WTC11 (cell line): ENCODE results near the gene SAP130. TPM values are rescaled to one million over a fixed set of nuclear protein-coding genes. Genes with fewer than 3 reads are reported as not detected.

Experiments used
- ATAC-seq: fragments of 200-7000 bp; cut with Tn5 transposase; 2 replicates; pipeline ENCODE4 v1.10.0; 2021; ENCODE audit warnings: mild to moderate bottlenecking, moderate library complexity
- CTCF ChIA-PET: fragments of 300-600 bp; sonication (Branson Sonifier 250); formaldehyde crosslinking; loops from one replicate; lab custom pipeline; 2021; ENCODE audit warnings: antibody characterized with exemption; lab: Charles Lee
- POLR2A ChIA-PET: fragments of 350-600 bp; sonication (Branson Sonifier 250); formaldehyde crosslinking; loops from one replicate; lab custom pipeline; 2021; ENCODE audit warnings: antibody characterized with exemption; lab: Charles Lee
- DNase-seq: peaks from one replicate; pipeline ENCODE4 v3.0.0; 2021; ENCODE audit warnings: low spot score
- H3K27ac Mint-ChIP-seq: 2 replicates; pipeline ENCODE4 v1.8.0; 2021; ENCODE audit warnings: mixed read lengths
- H3K27me3 Mint-ChIP-seq: 2 replicates; pipeline ENCODE4 v1.8.0; 2021; ENCODE audit warnings: low read depth, mild to moderate bottlenecking, moderate library complexity, mixed read lengths
- H3K36me3 Mint-ChIP-seq: 2 replicates; pipeline ENCODE4 v1.8.0; 2021; ENCODE audit warnings: mixed read lengths
- H3K4me1 Mint-ChIP-seq: 2 replicates; pipeline ENCODE4 v1.8.0; 2022; ENCODE audit warnings: mixed read lengths
- H3K4me3 Mint-ChIP-seq: 2 replicates; pipeline ENCODE4 v1.8.0; 2021; ENCODE audit warnings: mild to moderate bottlenecking, moderate library complexity, mixed read lengths
- H3K9me3 Mint-ChIP-seq: 2 replicates; pipeline ENCODE4 v1.8.0; 2021; ENCODE audit warnings: mixed read lengths
- ESRRA ChIP-seq: sonication (generic); formaldehyde crosslinking; IDR thresholded peaks from 2 replicates; pipeline ENCODE4 v1.8.1; 2022; ENCODE audit warnings: mild to moderate bottlenecking, missing genetic modification reagents, borderline replicate concordance
- ETV6 ChIP-seq: sonication (generic); formaldehyde crosslinking; IDR thresholded peaks from 2 replicates; pipeline ENCODE4 v1.8.1; 2022; ENCODE audit warnings: mild to moderate bottlenecking, missing genetic modification reagents
- HMGA2 ChIP-seq: fragments of 250-450 bp; sonication (Bioruptor Pico); IDR thresholded peaks from 2 replicates; pipeline ENCODE4 v1.4.0; 2021; ENCODE audit warnings: mild to moderate bottlenecking, moderate library complexity
- JUN ChIP-seq: sonication (generic); formaldehyde crosslinking; IDR thresholded peaks from 2 replicates; pipeline ENCODE4 v1.8.0; 2023; ENCODE audit warnings: mild to moderate bottlenecking, missing genetic modification reagents
- KAT7 ChIP-seq: sonication (generic); formaldehyde crosslinking; IDR thresholded peaks from 2 replicates; pipeline ENCODE4 v1.8.1; 2023; ENCODE audit warnings: missing genetic modification reagents, mild to moderate bottlenecking, borderline replicate concordance
- MXD4 ChIP-seq: fragments of 250-450 bp; sonication (Bioruptor Pico); IDR thresholded peaks from 2 replicates; pipeline ENCODE4 v1.8.0; 2021; ENCODE audit warnings: mild to moderate bottlenecking, moderate library complexity, borderline replicate concordance
- MYBL2 ChIP-seq: sonication (generic); formaldehyde crosslinking; IDR thresholded peaks from 2 replicates; pipeline ENCODE4 v1.8.1; 2023; ENCODE audit warnings: mild to moderate bottlenecking, moderate library complexity, missing genetic modification reagents
- NR2C2 ChIP-seq: sonication (generic); formaldehyde crosslinking; IDR thresholded peaks from 2 replicates; pipeline ENCODE4 v1.8.0; 2022; ENCODE audit warnings: mild to moderate bottlenecking, missing genetic modification reagents
- NR3C1 ChIP-seq: sonication (generic); formaldehyde crosslinking; conservative IDR thresholded peaks from 2 replicates; pipeline ENCODE4 v1.8.1; 2023; ENCODE audit warnings: low read depth, mild to moderate bottlenecking, missing genetic modification reagents
- SMAD3 ChIP-seq: sonication (generic); formaldehyde crosslinking; IDR thresholded peaks from 2 replicates; pipeline ENCODE4 v1.8.0; 2022; ENCODE audit warnings: missing genetic modification reagents, mild to moderate bottlenecking, borderline replicate concordance
- TCF7 ChIP-seq: sonication (generic); formaldehyde crosslinking; IDR thresholded peaks from 2 replicates; pipeline ENCODE4 v1.8.0; 2022; ENCODE audit warnings: mild to moderate bottlenecking, low read depth, missing genetic modification reagents, moderate library complexity
- ZNF232 ChIP-seq: sonication (generic); formaldehyde crosslinking; IDR thresholded peaks from 2 replicates; pipeline ENCODE4 v1.8.0; 2022; ENCODE audit warnings: mild to moderate bottlenecking, missing genetic modification reagents
- ZNF416 ChIP-seq: fragments of 250-450 bp; sonication (Bioruptor Pico); IDR thresholded peaks from 2 replicates; pipeline ENCODE4 v1.9.0; 2021; ENCODE audit warnings: mild to moderate bottlenecking, inconsistent platforms
- total RNA-seq: library from RNA; stranded (reverse); gene quantifications from 3 replicates; pipeline ENCODE4 v1.2.3, GENCODE V29; 2021
- TF ChIP-seq, protein P1 (sequence below): fragments of 250-450 bp; sonication (Bioruptor Pico); IDR thresholded peaks from 2 replicates; pipeline ENCODE4 v1.8.0; 2021; ENCODE audit warnings: mild to moderate bottlenecking
- TF ChIP-seq, protein P2 (sequence below): fragments of 250-450 bp; sonication (Bioruptor Pico); IDR thresholded peaks from 2 replicates; pipeline ENCODE4 v1.9.0; 2021; ENCODE audit warnings: mild to moderate bottlenecking, borderline replicate concordance
- TF ChIP-seq, protein P3 (sequence below): sonication (generic); formaldehyde crosslinking; IDR thresholded peaks from 2 replicates; pipeline ENCODE4 v1.8.0; 2023; ENCODE audit warnings: missing genetic modification reagents
- TF ChIP-seq, protein P4 (sequence below): sonication (generic); formaldehyde crosslinking; IDR thresholded peaks from 2 replicates; pipeline ENCODE4 v1.8.1; 2022; ENCODE audit warnings: mild to moderate bottlenecking, moderate library complexity, missing genetic modification reagents
- TF ChIP-seq, protein P5 (sequence below): sonication (generic); formaldehyde crosslinking; IDR thresholded peaks from 2 replicates; pipeline ENCODE4 v1.8.0; 2022; ENCODE audit warnings: mild to moderate bottlenecking, missing genetic modification reagents
- TF ChIP-seq, protein P6 (sequence below): sonication (generic); formaldehyde crosslinking; IDR thresholded peaks from 2 replicates; pipeline ENCODE4 v1.8.0; 2022; ENCODE audit warnings: mild to moderate bottlenecking, missing genetic modification reagents
- TF ChIP-seq, protein P7 (sequence below): fragments of 250-450 bp; sonication (Bioruptor Pico); IDR thresholded peaks from 2 replicates; pipeline ENCODE4 v1.9.0; 2021; ENCODE audit warnings: mild to moderate bottlenecking

SAP130 gene
- total RNA-seq, 1 experiment from 2014 or later, result 45.6 TPM

DNA sequence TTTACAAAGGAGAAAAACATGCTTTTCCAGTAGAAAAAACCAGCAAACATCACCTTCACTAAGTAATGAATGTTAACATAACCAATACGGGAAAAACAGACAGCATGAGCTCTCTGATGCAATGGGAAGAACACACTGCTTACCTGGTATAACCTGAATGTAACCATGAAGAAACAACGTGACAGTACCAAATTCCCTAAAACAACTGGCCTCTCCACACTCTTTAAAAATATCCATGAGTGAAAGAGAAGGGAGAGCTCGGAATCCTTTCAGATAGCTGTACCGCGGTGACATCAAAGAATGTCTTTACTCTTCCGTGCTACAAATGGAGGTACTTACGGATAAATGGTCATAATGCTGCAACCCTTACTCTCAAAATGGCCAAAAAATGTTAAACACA lies 32.1 kb downstream of the SAP130 start:
- CTCF ChIA-PET, result no interaction called here

DNA sequence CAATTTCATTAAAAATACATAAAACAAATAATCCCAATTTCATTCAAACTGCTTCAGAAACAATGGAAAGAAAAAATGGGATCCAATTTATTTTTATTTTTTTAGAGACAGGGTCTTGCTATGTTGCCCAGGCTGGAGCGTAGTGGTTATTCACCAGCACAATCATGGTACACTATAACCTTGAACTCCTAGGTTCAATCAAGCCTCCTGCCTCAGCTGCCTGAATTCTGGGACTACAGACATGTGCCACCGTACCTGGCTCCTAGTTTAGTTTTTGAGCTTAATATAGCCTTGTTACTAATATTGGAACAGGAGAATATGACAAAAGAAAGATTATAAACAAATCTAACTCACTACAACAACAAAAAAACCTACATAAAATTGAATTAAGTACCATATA lies 34.2 kb downstream of the SAP130 start:
- DNase-seq, result no peak
- no peak for ATAC-seq
- ChIA-PET CTCF (no interaction called here), POLR2A (no interaction called here)
- H3K4me3 Mint-ChIP-seq, result no peak overlapping the region
- no peaks in the 10 kb centered on the region for H3K9me3 Mint-ChIP-seq
- peaks cover 53% of the 10 kb centered on the region for H3K36me3 Mint-ChIP-seq
- no peaks in the 10 kb centered on the region for H3K27me3 Mint-ChIP-seq
- no peak overlapping the region for H3K27ac Mint-ChIP-seq
- no peaks in the 10 kb centered on the region for H3K4me1 Mint-ChIP-seq
- TF ChIP-seq HMGA2 (CRISPR knock-in tag), result no peak

More for the DNA sequence above, 32.1 kb downstream of the SAP130 start:
- POLR2A ChIA-PET, result interaction anchor here (0.5 kb wide), 1 partner anchor 14 kb away, joined by 3 read pairs; no protein-coding TSS in a partner anchor
- Mint-ChIP-seq H3K27me3 (no peaks in the 10 kb centered on the region), H3K4me1 (no peaks in the 10 kb centered on the region), H3K4me3 (no peak overlapping the region), H3K27ac (no peak overlapping the region), H3K36me3 (peaks cover 63% of the 10 kb centered on the region), H3K9me3 (no peaks in the 10 kb centered on the region)
- ATAC-seq (no peak), DNase-seq (no peak)
- TF ChIP-seq ETV6 (CRISPR knock-in tag), result no peak
- TF ChIP-seq NR2C2, result no peak
- no peak for TF ChIP-seq NR3C1 (CRISPR knock-in tag)
- TF ChIP-seq ZNF232 (CRISPR knock-in tag), result no peak
- TF ChIP-seq, protein P1, sequence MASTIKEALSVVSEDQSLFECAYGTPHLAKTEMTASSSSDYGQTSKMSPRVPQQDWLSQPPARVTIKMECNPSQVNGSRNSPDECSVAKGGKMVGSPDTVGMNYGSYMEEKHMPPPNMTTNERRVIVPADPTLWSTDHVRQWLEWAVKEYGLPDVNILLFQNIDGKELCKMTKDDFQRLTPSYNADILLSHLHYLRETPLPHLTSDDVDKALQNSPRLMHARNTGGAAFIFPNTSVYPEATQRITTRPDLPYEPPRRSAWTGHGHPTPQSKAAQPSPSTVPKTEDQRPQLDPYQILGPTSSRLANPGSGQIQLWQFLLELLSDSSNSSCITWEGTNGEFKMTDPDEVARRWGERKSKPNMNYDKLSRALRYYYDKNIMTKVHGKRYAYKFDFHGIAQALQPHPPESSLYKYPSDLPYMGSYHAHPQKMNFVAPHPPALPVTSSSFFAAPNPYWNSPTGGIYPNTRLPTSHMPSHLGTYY (CRISPR knock-in tag), result no peak
- no peak for TF ChIP-seq KAT7 (CRISPR knock-in tag)
- TF ChIP-seq JUN (CRISPR knock-in tag), result no peak
- TF ChIP-seq, protein P2, sequence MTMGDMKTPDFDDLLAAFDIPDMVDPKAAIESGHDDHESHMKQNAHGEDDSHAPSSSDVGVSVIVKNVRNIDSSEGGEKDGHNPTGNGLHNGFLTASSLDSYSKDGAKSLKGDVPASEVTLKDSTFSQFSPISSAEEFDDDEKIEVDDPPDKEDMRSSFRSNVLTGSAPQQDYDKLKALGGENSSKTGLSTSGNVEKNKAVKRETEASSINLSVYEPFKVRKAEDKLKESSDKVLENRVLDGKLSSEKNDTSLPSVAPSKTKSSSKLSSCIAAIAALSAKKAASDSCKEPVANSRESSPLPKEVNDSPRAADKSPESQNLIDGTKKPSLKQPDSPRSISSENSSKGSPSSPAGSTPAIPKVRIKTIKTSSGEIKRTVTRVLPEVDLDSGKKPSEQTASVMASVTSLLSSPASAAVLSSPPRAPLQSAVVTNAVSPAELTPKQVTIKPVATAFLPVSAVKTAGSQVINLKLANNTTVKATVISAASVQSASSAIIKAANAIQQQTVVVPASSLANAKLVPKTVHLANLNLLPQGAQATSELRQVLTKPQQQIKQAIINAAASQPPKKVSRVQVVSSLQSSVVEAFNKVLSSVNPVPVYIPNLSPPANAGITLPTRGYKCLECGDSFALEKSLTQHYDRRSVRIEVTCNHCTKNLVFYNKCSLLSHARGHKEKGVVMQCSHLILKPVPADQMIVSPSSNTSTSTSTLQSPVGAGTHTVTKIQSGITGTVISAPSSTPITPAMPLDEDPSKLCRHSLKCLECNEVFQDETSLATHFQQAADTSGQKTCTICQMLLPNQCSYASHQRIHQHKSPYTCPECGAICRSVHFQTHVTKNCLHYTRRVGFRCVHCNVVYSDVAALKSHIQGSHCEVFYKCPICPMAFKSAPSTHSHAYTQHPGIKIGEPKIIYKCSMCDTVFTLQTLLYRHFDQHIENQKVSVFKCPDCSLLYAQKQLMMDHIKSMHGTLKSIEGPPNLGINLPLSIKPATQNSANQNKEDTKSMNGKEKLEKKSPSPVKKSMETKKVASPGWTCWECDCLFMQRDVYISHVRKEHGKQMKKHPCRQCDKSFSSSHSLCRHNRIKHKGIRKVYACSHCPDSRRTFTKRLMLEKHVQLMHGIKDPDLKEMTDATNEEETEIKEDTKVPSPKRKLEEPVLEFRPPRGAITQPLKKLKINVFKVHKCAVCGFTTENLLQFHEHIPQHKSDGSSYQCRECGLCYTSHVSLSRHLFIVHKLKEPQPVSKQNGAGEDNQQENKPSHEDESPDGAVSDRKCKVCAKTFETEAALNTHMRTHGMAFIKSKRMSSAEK (CRISPR knock-in tag), result no peak

DNA sequence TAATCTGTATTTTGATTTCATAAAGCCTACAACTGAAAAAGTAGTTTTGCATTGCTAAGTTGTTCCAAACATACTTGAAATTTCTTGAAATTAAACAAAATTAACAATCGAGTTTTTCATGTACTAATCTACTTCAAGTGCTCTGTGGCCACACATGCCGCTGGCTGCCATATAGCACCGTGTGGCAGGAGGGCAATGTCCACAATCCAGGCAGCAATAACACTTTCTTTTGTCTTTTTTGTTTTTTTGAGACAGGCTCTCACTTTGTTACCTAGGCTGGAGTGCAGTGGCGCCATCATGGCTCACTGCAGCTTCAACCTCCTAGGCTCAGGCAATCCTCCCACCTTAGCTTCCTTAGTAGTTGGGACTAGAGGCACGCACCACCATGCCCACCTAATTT lies 36.1 kb downstream of the SAP130 start:
- Mint-ChIP-seq H3K27ac (peak overlapping the region; percentile 70), H3K27me3 (no peaks in the 10 kb centered on the region), H3K9me3 (no peaks in the 10 kb centered on the region), H3K4me1 (no peaks in the 10 kb centered on the region), H3K4me3 (no peak overlapping the region), H3K36me3 (peaks cover 54% of the 10 kb centered on the region)
- POLR2A ChIA-PET, result no interaction called here
- TF ChIP-seq MYBL2 (CRISPR knock-in tag), result no peak
- TF ChIP-seq, protein P3, sequence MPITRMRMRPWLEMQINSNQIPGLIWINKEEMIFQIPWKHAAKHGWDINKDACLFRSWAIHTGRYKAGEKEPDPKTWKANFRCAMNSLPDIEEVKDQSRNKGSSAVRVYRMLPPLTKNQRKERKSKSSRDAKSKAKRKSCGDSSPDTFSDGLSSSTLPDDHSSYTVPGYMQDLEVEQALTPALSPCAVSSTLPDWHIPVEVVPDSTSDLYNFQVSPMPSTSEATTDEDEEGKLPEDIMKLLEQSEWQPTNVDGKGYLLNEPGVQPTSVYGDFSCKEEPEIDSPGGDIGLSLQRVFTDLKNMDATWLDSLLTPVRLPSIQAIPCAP, result no peak
- TF ChIP-seq, protein P4, sequence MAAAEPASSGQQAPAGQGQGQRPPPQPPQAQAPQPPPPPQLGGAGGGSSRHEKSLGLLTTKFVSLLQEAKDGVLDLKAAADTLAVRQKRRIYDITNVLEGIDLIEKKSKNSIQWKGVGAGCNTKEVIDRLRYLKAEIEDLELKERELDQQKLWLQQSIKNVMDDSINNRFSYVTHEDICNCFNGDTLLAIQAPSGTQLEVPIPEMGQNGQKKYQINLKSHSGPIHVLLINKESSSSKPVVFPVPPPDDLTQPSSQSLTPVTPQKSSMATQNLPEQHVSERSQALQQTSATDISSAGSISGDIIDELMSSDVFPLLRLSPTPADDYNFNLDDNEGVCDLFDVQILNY (CRISPR knock-in tag), result no peak
- ATAC-seq, result no peak
- CTCF ChIA-PET, result no interaction called here
- no peak for DNase-seq

DNA sequence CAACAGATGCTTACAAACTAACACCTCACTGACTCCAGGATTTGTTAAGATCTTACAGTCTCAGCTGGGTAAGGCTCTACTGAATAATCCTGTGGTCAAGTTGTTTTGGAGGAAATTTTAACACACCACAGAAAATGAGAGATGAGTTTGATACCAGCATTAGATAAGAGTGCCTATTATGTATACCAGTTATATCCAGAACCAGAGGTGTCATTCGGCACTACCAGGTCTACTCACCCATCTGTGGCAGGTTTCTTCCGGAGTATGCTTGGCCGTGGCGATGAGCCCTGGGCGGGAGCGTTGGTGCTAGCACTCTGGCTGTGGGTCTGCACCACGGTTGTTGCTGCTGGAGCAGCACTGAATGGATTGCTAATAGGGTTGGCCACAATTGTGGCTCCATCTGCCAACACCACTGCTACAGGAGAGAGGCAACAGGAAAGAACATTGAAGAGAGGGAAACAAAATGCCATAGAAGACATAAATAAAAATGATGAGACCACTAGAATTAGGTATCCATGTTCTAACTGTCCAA lies 41.2 kb downstream of the SAP130 start:
- Mint-ChIP-seq H3K36me3 (peaks cover 66% of the 10 kb centered on the region), H3K4me3 (no peak overlapping the region), H3K9me3 (no peaks in the 10 kb centered on the region), H3K27me3 (no peaks in the 10 kb centered on the region), H3K4me1 (no peaks in the 10 kb centered on the region), H3K27ac (0 out of 2 replicates have a peak overlapping the region, but pooled peaks have one; percentile 63)
- ATAC-seq (no peak), DNase-seq (no peak)
- CTCF ChIA-PET, result no interaction called here
- POLR2A ChIA-PET, result no interaction called here
- no peak for TF ChIP-seq SMAD3 (CRISPR knock-in tag)
- no peak for TF ChIP-seq ZNF416
- TF ChIP-seq, protein P5, sequence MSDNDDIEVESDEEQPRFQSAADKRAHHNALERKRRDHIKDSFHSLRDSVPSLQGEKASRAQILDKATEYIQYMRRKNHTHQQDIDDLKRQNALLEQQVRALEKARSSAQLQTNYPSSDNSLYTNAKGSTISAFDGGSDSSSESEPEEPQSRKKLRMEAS (CRISPR knock-in tag), result no peak
- no peak for TF ChIP-seq NR3C1 (CRISPR knock-in tag)
- TF ChIP-seq, protein P6, sequence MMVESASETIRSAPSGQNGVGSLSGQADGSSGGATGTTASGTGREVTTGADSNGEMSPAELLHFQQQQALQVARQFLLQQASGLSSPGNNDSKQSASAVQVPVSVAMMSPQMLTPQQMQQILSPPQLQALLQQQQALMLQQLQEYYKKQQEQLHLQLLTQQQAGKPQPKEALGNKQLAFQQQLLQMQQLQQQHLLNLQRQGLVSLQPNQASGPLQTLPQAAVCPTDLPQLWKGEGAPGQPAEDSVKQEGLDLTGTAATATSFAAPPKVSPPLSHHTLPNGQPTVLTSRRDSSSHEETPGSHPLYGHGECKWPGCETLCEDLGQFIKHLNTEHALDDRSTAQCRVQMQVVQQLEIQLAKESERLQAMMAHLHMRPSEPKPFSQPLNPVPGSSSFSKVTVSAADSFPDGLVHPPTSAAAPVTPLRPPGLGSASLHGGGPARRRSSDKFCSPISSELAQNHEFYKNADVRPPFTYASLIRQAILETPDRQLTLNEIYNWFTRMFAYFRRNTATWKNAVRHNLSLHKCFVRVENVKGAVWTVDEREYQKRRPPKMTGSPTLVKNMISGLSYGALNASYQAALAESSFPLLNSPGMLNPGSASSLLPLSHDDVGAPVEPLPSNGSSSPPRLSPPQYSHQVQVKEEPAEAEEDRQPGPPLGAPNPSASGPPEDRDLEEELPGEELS (CRISPR knock-in tag), result no peak
- no peak for TF ChIP-seq MXD4 (CRISPR knock-in tag)
- TF ChIP-seq, protein P7, sequence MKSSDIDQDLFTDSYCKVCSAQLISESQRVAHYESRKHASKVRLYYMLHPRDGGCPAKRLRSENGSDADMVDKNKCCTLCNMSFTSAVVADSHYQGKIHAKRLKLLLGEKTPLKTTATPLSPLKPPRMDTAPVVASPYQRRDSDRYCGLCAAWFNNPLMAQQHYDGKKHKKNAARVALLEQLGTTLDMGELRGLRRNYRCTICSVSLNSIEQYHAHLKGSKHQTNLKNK, result no peak
- TF ChIP-seq ESRRA (CRISPR knock-in tag), result no peak
- no peak for TF ChIP-seq TCF7
